Uterus (tissue), 4 donors: Measurements from ENCODE around the gene CIITA. TPM values are rescaled to one million over a fixed set of nuclear protein-coding genes. Genes with fewer than 3 reads are reported as not detected.
"Not testable (repeated sequence)": the region's sequence is repeated elsewhere in the genome, so short reads cannot be mapped to it uniquely, and the experiment has no call there.

Experiments used
- DNase-seq, 2 donors: peaks; one replicate each; pipeline ENCODE4 v3.0.0-alpha.2; 2019 to 2020
- H3K27ac ChIP-seq, 2 donors: fragments of 200-600 bp; sonication (generic); 1 replicate in 1 of 2; 2 replicates in 1 of 2; pipeline ENCODE4 v1.5.1; 2016 to 2018
- H3K27me3 ChIP-seq, 2 donors: fragments of 200-600 bp; sonication (generic); one replicate each; pipeline ENCODE4 v1.5.1; 2018 to 2019; ENCODE audit warnings: control low read depth in 1 of 2
- H3K36me3 ChIP-seq, 2 donors: fragments of 200-600 bp; sonication (generic); one replicate each; pipeline ENCODE4 v1.5.1; 2019; ENCODE audit warnings: control low read depth in 1 of 2
- H3K4me1 ChIP-seq, 2 donors: fragments of 200-600 bp; sonication (generic); one replicate each; pipeline ENCODE4 v1.5.1; 2018 to 2019; ENCODE audit warnings: control low read depth in 1 of 2
- H3K4me3 ChIP-seq, 2 donors: fragments of 200-600 bp; sonication (generic); 1 replicate in 1 of 2; 2 replicates in 1 of 2; pipeline ENCODE4 v1.5.1; 2018 to 2019; ENCODE audit warnings: mild to moderate bottlenecking in 1 of 2
- H3K9me3 ChIP-seq, 2 donors: fragments of 200-600 bp; sonication (generic); one replicate each; pipeline ENCODE4 v1.5.1; 2019; ENCODE audit warnings: control low read depth in 1 of 2
- CTCF ChIP-seq, 4 experiments: fragments of 200-600 bp in 2 of 4; fragments of 450-650 bp in 2 of 4; sonication (generic) in 2 of 4; IDR thresholded peaks; one replicate each; pipeline ENCODE4 v1.5.1; 2016 to 2019; ENCODE audit warnings: antibody characterized with exemption in 4 of 4, mild to moderate bottlenecking in 2 of 4, moderate library complexity in 1 of 4
- POLR2A ChIP-seq, 2 donors: fragments of 450-650 bp; IDR thresholded peaks; one replicate each; pipeline ENCODE4 v1.6.1; 2016; ENCODE audit warnings: antibody characterized with exemption in 2 of 2, mild to moderate bottlenecking in 1 of 2, moderate library complexity in 1 of 2
- intact Hi-C: fragments of 100-400 bp; cut with DNase I; formaldehyde crosslinking; loops from one replicate; pipeline ENCODE4 v1.15.1; 2023; ENCODE audit warnings: low total_unique reads
- total RNA-seq, 4 donors: library from RNA; depleted of rRNA in 3 of 4; stranded (reverse); fragments of >200 nt in 3 of 4; gene quantifications; one replicate each; pipeline versions ENCODE4 v1.1.0 to v1.2.4, GENCODE V29; 2014 to 2023
- donor health status: DM: yes; HTN: yes; CAD: no.

The CIITA gene
- total RNA-seq, 4 donors from 2014 or later, result 7.1 to 48.3 (median 18.8) TPM

- peak overlapping the region; percentile 10 to 28 for H3K27ac ChIP-seq
- peaks cover 14 to 37% of the 10 kb centered on the region in 2 donors for H3K4me1 ChIP-seq
- intact Hi-C loops, result no loop called here
Observed at GRCh38 chr16:10938796-10939648, 62.0 kb downstream of the CIITA start.

DNA sequence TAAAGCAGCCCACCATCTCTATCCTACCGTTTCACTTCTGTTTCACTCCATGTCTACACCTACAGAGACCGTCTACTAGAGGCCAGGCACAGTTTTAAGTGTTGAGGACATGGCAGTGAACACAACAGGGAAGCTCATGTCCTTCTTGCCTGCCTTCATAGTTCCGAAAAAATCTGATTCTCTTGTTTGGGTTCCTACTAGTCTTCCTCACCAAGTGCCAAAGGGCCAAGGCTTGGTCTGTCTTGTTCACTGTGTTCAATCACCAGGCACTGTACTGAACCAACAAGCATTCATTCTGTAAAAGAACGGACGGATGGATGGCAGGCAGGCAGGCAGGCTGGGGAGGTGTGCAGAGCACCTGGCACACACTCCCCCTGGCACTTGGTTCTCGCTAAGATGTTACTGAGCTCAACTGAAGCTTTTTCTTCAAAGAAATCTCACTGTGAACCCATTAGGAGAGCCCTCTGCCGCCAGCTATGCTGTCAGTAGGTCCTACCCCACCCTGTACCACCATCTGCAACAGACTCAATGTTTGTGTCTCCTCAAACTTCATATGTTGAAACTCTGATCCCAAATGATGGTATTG is 62.7 kb downstream of the CIITA start:
- H3K4me3 ChIP-seq, result no peak overlapping the region
- no peaks in the 10 kb centered on the region for H3K9me3 ChIP-seq
- TF ChIP-seq POLR2A (IDR thresholded peaks at IDR 0.05) (no peak), CTCF (IDR thresholded peaks at IDR 0.05) (no peak)
- H3K27ac ChIP-seq, result peak overlapping the region in 1 of 2 donors; percentile 88
- H3K4me1 ChIP-seq, result peaks cover 14 to 37% of the 10 kb centered on the region in 2 donors
- no peaks in the 10 kb centered on the region for H3K36me3 ChIP-seq
- no peaks in the 10 kb centered on the region for H3K27me3 ChIP-seq
- DNase-seq, result no peak
- intact Hi-C loops, result no loop called here

More at GRCh38 chr16:10938796-10939648, 62.0 kb downstream of the CIITA start:
- H3K27me3 ChIP-seq, result no peaks in the 10 kb centered on the region
- no peaks in the 10 kb centered on the region for H3K36me3 ChIP-seq
- no peak overlapping the region for H3K4me3 ChIP-seq
- H3K9me3 ChIP-seq, result no peaks in the 10 kb centered on the region
- TF ChIP-seq POLR2A (IDR thresholded peaks at IDR 0.05), result no peak
- TF ChIP-seq CTCF (IDR thresholded peaks at IDR 0.05), result no peak
- DNase-seq, result no peak

DNA sequence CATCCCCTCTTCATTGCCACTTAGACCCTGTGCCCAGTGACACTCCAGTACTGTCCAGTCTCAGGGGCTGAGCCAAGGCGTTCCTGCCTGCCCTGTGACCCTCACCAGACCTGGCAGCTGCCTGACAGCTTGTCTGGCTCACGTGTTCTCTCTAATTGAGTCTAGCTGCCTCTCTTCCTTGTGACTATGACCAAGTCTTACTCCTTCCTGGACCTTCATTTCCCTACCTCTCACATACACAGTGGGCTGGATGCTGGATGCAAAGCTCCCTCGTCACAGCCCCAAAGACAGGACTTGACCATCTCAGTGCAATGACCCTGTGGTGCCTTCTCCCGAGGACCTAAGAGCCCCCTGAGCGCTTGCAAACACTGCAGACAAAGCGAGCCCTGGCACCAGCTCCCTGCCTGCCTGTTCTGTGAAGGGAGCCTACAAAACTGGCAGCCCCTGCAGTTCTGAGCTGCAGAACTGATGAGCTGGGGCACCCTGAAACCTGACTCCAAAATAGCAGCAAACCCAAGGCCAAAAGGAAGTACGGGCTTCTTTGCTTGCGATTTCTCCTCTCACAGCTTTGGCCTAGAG is 63.6 kb downstream of the CIITA start:
- no peaks in the 10 kb centered on the region for H3K36me3 ChIP-seq
- intact Hi-C loops, result no loop called here

GRCh38 chr16:10941127-10941933 is 64.3 kb downstream of the CIITA start:
- H3K4me3 ChIP-seq, result peak overlapping the region; percentile 51 to 95
- intact Hi-C loops, result no loop called here
- TF ChIP-seq POLR2A (IDR thresholded peaks at IDR 0.05) (no peak), CTCF (IDR thresholded peaks at IDR 0.05) (no peak)
- H3K27me3 ChIP-seq, result no peaks in the 10 kb centered on the region
- peak overlapping the region; percentile 80 to 88 for H3K27ac ChIP-seq
- H3K4me1 ChIP-seq, result peaks cover 14 to 51% of the 10 kb centered on the region in 2 donors
- DNase-seq, result peak in 1 of 2 donors; percentile 32
- H3K9me3 ChIP-seq, result no peaks in the 10 kb centered on the region
- H3K36me3 ChIP-seq, result no peaks in the 10 kb centered on the region

More for the DNA sequence above, 63.6 kb downstream of the CIITA start:
- TF ChIP-seq CTCF (IDR thresholded peaks at IDR 0.05), result no peak
- TF ChIP-seq POLR2A (IDR thresholded peaks at IDR 0.05), result no peak
- DNase-seq, result no peak
- H3K9me3 ChIP-seq, result no peaks in the 10 kb centered on the region
- H3K27ac ChIP-seq, result peak overlapping the region; percentile 80 to 88
- peak overlapping the region; percentile 51 to 95 for H3K4me3 ChIP-seq
- no peaks in the 10 kb centered on the region for H3K27me3 ChIP-seq
- H3K4me1 ChIP-seq, result peaks cover 14 to 44% of the 10 kb centered on the region in 2 donors

DNA sequence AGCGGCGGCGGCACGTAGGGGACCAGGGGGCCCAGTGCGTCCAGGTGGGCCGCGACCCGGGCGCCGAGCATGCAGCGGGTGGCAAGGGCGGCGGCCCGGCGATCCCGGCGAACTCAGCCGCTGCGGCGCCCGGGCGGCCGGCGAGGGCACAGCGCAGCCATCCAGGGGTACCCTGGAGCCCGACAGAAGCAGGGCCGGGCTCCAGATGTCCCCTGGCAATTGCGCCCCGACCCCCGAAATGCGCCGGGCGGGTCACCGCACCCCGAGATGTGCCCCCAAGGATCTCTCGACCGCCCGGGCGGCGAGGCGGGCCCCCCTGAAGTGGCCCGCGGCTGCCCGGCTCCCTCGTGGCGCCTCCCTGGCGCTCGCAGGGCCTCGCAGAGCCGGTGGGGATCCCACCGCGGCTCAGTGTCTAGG is 64.9 kb downstream of the CIITA start:
- H3K9me3 ChIP-seq, DNase-seq, intact Hi-C loops, H3K27me3 ChIP-seq, H3K36me3 ChIP-seq: not testable (repeated sequence)
- H3K27ac ChIP-seq, result peak overlapping the region; percentile 80 to 88
- H3K4me1 ChIP-seq, result peaks cover 14 to 51% of the 10 kb centered on the region in 2 donors
- H3K4me3 ChIP-seq, result peak overlapping the region; percentile 51 to 95
